GM21367 (cell line): ENCODE measurements around the gene CUL3.

Experiments
- ATAC-seq: cut with Tn5 transposase; IDR thresholded peaks from one replicate; pipeline ENCODE4 v1.9.1; 2021; ENCODE audit not compliant: unreplicated experiment

CUL3 gene

GRCh38 chr2:224432003-224432579 lies 153.1 kb downstream of the CUL3 start:
- no peak for ATAC-seq

DNA sequence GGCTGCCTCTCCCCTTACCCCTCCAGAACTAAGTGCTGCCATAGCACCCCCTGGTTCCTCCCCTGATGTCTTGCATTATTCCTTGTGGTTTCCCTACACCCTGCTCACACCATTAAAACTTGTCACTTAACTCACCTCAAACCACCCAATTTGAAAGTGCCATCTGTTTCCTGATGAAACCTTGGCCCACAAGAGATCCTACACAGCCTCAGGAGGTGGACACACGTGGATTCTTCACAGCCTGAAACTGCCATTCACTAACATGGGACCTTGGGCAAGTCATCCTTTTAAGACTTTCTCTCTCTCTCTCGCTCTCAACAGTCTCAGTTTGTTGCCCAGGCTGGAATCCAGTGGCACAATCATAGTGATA lies 155.7 kb downstream of the CUL3 start:
- no peak for ATAC-seq

- no peak for ATAC-seq
Observed at GRCh38 chr2:224428787-224429440, 156.2 kb downstream of the CUL3 start.

DNA sequence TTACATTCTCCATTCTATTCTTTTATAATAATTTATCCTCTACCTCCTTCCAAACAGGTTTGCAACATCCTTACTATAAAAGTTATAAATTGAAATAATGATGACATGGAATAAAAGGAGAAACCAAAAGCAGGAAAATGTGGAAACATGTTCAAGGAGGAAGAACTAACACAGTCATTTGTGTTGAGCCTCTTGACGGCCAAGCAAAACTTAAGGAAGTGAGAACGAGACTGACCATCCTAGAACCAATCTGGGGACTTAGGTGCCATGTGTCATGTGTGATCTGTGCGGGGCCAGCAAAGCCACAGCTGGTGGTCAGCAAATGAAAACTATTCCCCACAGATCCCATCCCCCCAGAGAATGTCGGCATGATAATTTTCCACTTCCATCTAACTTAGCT lies 157.7 kb downstream of the CUL3 start:
- ATAC-seq = no peak

DNA sequence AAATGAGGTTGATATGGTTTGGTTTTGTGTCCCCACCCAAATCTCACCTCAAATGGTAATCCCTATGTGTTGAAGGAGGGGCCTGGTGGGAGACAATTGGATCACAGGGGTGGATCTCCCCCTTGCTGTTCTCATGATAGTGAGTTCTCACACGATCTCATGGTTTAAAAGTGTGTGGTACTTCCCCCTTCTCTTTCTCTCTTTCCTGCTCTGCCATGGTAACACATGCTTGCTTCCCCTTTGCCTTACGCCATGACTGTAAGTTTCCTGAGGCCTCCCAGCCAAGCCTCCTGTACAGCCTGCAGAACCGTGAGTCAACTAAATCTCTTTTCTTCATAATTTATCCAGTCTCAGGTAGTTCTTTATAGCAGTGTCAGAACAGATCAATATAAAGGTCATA lies 158.5 kb downstream of the CUL3 start:
- ATAC-seq = no peak

GRCh38 chr2:224421065-224421464 lies 164.1 kb downstream of the CUL3 start:
- ATAC-seq = no peak
